Measurements from ENCODE around the gene LCN10. TPM values are rescaled to one million over a fixed set of nuclear protein-coding genes. Genes with fewer than 3 reads are reported as not detected.

The LCN10 gene
- total and polyA plus RNA-seq, 10 of the 15 experiments (the other 5 are each of a cell fraction or from before 2014, with no cell fraction given): 0.06 to 1.3 (median 0.21) TPM; not detected in 1

GRCh38 chr9:136723362-136723976 is 19.3 kb downstream of the LCN10 start:
- intact Hi-C loops (cut with micrococcal nuclease; ENCODE audit: unreplicated experiment): no loop called here
- ChIA-PET CTCF (no interaction called here), SMC1A (ENCODE audit: uncharacterized antibody, unreplicated experiment) (no interaction called here), POLR2A (no interaction called here), RAD21 (ENCODE audit: unreplicated experiment) (no interaction called here)
- H3K79me2 ChIP-seq (ENCODE audit: control insufficient read depth, insufficient read depth, low read length): peaks cover 31% of the 10 kb centered on the region
- no peaks in the 10 kb centered on the region for H3K9me3 ChIP-seq (replicated peaks; ENCODE audit: control insufficient read depth, insufficient read depth, low read length)
- no peak overlapping the region for H2AFZ ChIP-seq (ENCODE audit: control insufficient read depth, low read depth, low read length)
- FAIRE-seq (no peak), ATAC-seq (no peak), DNase-seq (ENCODE audit: low read depth, low spot score) (no peak)
- WGBS (ENCODE audit: insufficient coverage, insufficient replicate concordance, low lambda C conversion rate, missing lambda C conversion rate): 94% methylated on average over 31 of the region's 32 CpGs
- no peak overlapping the region for H3K9ac ChIP-seq (ENCODE audit: control insufficient read depth, insufficient read depth, low read length)
- H3K27ac ChIP-seq (ENCODE audit: control insufficient read depth, insufficient read depth): no peak overlapping the region
- H4K20me1 ChIP-seq (ENCODE audit: control insufficient read depth, insufficient read depth): peaks cover 9% of the 10 kb centered on the region
- peaks cover 7% of the 10 kb centered on the region for H3K4me1 ChIP-seq (ENCODE audit: control insufficient read depth, insufficient read depth, low read length)
- BruUV-seq (replicated peaks): no TSS peak
- H3K4me3 ChIP-seq: no peak overlapping the region
- TF ChIP-seq FOS (IDR thresholded peaks at IDR 0.05; ENCODE audit: borderline replicate concordance, extremely low read depth, insufficient read length) (no peak), MAX (IDR thresholded peaks at IDR 0.05; ENCODE audit: low read depth, low read length) (no peak), CHD1 (IDR thresholded peaks at IDR 0.05; ENCODE audit: low read depth, low read length) (no peak), ZNF274 (IDR thresholded peaks at IDR 0.05; ENCODE audit: insufficient read depth, insufficient read length) (no peak), SUPT20H (IDR thresholded peaks at IDR 0.05; ENCODE audit: borderline replicate concordance, control insufficient read depth, low read depth, low read length) (no peak), POLR2A (IDR thresholded peaks at IDR 0.05; ENCODE audit: low read depth, low read length) (peak; percentile 78), YY1 (IDR thresholded peaks at IDR 0.05; ENCODE audit: low read depth, low read length) (peak; percentile 56), BRCA1 (IDR thresholded peaks at IDR 0.05; ENCODE audit: low read depth, low read length) (no peak), RB1 (IDR thresholded peaks at IDR 0.05; ENCODE audit: borderline replicate concordance) (no peak), NR2F1 (conservative IDR thresholded peaks at IDR 0.05) (no peak)
- in situ Hi-C loops (cut with MboI): no loop called here
- no peak overlapping the region; the same call in 1 of the 2 replicates for H3K4me2 ChIP-seq (ENCODE audit: control insufficient read depth, insufficient read depth)
- H3K36me3 ChIP-seq (ENCODE audit: control insufficient read depth in 2 of 2, insufficient read depth in 2 of 2, low read length in 1 of 2): peaks cover 18 to 28% of the 10 kb centered on the region in 2 experiments
- no peaks in the 10 kb centered on the region for H3K27me3 ChIP-seq (replicated peaks in 1 of 2; ENCODE audit: control insufficient read depth in 2 of 2, insufficient read depth in 2 of 2, low read length in 1 of 2)

All from GM12878 (cell line).